Breast epithelium (tissue), 4 donors: ENCODE measurements around the gene TCF3. TPM values are rescaled to one million over a fixed set of nuclear protein-coding genes. Genes with fewer than 3 reads are reported as not detected.

ENCODE experiments used
- DNase-seq, 2 donors: peaks; one replicate each; pipeline ENCODE4 v3.0.0-alpha.2; 2019; ENCODE audit warnings: low spot score in 2 of 2
- H3K27ac ChIP-seq, 2 donors: fragments of 200-600 bp; sonication (generic) in 1 of 2; one replicate each; pipeline ENCODE4 v1.5.1; 2016 to 2019; ENCODE audit warnings: mild to moderate bottlenecking in 1 of 2
- H3K27me3 ChIP-seq, 2 donors: fragments of 200-600 bp; sonication (generic) in 1 of 2; one replicate each; pipeline versions ENCODE4 v1.5.1 to v1.6.0; 2017 to 2019; ENCODE audit warnings: control low read depth in 1 of 2, mild to moderate bottlenecking in 1 of 2
- H3K36me3 ChIP-seq: fragments of 200-600 bp; one replicate; pipeline ENCODE4 v1.5.1; 2019
- H3K4me1 ChIP-seq, 2 donors: fragments of 200-600 bp; sonication (generic); one replicate each; pipeline ENCODE4 v1.5.1; 2016 to 2019; ENCODE audit warnings: control low read depth in 1 of 2
- H3K4me3 ChIP-seq, 3 donors: fragments of 200-600 bp; sonication (generic); 1 replicate in 2 of 3; 2 replicates in 1 of 3; pipeline ENCODE4 v1.5.1; 2016 to 2019; ENCODE audit warnings: mild to moderate bottlenecking in 3 of 3, moderate library complexity in 2 of 3
- H3K9me3 ChIP-seq, 2 donors: fragments of 200-600 bp; sonication (generic) in 1 of 2; one replicate each; pipeline ENCODE4 v1.5.1; 2016 to 2019; ENCODE audit warnings: control low read depth in 1 of 2
- POLR2A ChIP-seq: fragments of 450-650 bp; IDR thresholded peaks from one replicate; pipeline ENCODE4 v1.6.1; 2016; ENCODE audit warnings: antibody characterized with exemption, mild to moderate bottlenecking, moderate library complexity
- POLR2AphosphoS5 ChIP-seq, 3 donors: sonication (generic); formaldehyde crosslinking; IDR thresholded peaks; one replicate each; pipeline ENCODE4 v1.6.1; 2017; ENCODE audit warnings: antibody characterized with exemption in 3 of 3
- intact Hi-C: fragments of 100-400 bp; cut with DNase I; formaldehyde crosslinking; loops from one replicate; pipeline ENCODE4 v1.15.1; 2023; ENCODE audit warnings: low total_unique reads
- total RNA-seq, 3 donors: library from RNA; depleted of rRNA; stranded (reverse); fragments of >200 nt; gene quantifications; one replicate each; pipeline ENCODE4 v1.1.0, GENCODE V29; 2016
- TF ChIP-seq, protein P1 (sequence below), 3 donors: fragments of 450-650 bp; IDR thresholded peaks; one replicate each; pipeline ENCODE4 v1.5.1; 2016 to 2017; ENCODE audit warnings: antibody characterized with exemption in 3 of 3, mild to moderate bottlenecking in 3 of 3, moderate library complexity in 3 of 3

Gene TCF3
- total RNA-seq, 3 donors from 2014 or later, result 38.6 to 45.3 (median 42.3) TPM

DNA sequence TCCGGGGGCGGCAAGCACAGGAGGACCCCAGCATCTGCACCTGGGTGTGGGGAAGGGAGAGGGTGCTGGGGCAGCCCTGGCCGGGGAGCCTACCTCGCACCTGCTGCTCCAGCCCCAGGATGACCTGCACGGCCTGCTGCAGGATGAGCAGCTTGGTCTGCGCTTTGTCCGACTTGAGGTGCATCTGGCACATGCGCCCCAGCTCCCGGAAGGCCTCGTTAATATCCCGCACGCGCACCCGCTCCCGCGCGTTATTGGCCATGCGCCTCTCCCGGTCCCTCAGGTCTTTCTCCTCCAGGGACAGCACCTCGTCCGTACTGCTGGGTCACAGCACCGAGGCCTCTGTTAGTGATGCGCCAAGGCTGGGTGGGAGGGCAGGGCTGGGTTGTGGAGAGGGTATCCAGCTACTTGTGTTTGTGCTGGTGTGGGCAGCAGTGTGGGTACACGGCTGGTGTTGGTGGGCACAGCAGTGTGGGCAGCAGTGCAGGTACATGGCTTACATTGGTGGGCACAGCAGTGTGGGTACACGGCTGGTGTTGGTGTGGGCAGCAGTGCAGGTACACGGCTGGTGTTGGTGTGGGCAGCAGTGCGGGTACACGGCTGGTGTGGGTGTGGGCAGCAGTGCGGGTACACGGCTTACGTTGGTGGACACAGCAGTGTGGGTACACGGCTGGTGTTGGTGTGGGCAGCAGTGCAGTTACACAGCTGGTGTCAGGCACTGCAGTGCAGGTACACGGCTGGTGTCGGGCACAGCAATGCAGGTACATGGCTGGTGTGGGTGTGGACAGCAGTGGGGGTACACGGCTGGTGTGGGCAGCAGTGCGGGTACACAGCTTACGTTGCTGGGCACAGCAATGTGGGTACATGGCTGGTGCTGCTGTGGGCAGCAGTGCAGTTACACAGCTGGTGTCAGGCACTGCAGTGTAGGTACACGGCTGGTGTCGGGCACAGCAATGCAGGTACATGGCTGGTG is 40.0 kb downstream of the TCF3 start:
- Histone ChIP-seq H3K36me3 (peaks cover 10% of the 10 kb centered on the region), H3K9me3 (no peaks in the 10 kb centered on the region), H3K27ac (no peak overlapping the region), H3K27me3 (no peaks in the 10 kb centered on the region), H3K4me1 (no peaks in the 10 kb centered on the region), H3K4me3 (no peak overlapping the region)
- intact Hi-C loops, result no loop called here
- no peak for TF ChIP-seq POLR2A
- TF ChIP-seq POLR2AphosphoS5 (IDR thresholded peaks at IDR 0.05), result no peak
- TF ChIP-seq, protein P1, sequence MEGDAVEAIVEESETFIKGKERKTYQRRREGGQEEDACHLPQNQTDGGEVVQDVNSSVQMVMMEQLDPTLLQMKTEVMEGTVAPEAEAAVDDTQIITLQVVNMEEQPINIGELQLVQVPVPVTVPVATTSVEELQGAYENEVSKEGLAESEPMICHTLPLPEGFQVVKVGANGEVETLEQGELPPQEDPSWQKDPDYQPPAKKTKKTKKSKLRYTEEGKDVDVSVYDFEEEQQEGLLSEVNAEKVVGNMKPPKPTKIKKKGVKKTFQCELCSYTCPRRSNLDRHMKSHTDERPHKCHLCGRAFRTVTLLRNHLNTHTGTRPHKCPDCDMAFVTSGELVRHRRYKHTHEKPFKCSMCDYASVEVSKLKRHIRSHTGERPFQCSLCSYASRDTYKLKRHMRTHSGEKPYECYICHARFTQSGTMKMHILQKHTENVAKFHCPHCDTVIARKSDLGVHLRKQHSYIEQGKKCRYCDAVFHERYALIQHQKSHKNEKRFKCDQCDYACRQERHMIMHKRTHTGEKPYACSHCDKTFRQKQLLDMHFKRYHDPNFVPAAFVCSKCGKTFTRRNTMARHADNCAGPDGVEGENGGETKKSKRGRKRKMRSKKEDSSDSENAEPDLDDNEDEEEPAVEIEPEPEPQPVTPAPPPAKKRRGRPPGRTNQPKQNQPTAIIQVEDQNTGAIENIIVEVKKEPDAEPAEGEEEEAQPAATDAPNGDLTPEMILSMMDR (IDR thresholded peaks at IDR 0.05), result no peak
- DNase-seq, result no peak

DNA sequence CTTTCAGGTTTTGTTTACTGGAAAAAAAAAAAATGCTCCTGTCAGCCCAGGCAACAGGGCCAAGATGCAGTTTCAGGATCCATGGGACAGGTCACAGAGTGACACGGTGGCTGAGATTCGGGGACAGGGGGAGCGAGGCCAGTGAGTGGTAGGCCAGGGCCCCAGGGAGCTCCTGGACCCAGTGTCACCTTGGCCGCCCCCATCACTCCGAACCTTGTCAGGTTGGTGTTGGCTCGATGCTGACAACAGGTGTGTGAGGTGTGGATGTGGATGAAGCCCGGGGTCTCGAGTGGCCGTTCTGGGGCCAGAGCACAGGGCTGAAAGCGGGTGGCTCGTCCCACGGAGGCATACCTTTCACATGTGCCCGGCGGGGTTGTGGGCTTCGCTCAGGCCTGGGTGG is 41.1 kb downstream of the TCF3 start:
- Histone ChIP-seq H3K36me3 (peaks cover 10% of the 10 kb centered on the region), H3K27me3 (no peaks in the 10 kb centered on the region), H3K27ac (no peak overlapping the region), H3K4me3 (no peak overlapping the region), H3K4me1 (peaks cover 0 to under 1% of the 10 kb centered on the region in 2 donors), H3K9me3 (no peaks in the 10 kb centered on the region)
- intact Hi-C loops, result no loop called here
- no peak for TF ChIP-seq POLR2AphosphoS5 (IDR thresholded peaks at IDR 0.05)
- no peak for TF ChIP-seq POLR2A
- TF ChIP-seq, protein P1 (IDR thresholded peaks at IDR 0.05), result no peak
- no peak for DNase-seq

DNA sequence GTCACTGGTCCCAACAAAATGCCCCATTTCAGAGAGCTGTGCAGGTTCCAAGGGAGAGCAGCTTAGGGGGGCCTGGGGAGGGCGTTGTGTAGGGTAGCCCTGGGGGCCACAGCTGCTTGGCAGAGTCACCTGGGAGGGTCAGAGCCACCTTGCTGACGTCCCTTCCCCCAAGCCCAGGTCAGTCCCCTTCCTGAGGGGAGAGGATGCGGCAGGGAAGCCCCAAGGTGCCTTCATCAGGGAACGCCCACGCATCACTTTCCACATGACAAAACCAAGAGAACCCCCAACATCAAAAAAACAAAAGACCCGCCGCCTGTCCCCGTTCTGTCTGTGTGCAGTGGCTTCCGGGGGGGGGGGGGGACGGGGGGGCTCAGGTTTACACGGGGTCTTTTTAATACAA is 41.8 kb downstream of the TCF3 start:
- intact Hi-C loops, result no loop called here
- peaks cover 10% of the 10 kb centered on the region for H3K36me3 ChIP-seq
- no peaks in the 10 kb centered on the region for H3K9me3 ChIP-seq
- H3K4me1 ChIP-seq, result peaks cover 0 to 5% of the 10 kb centered on the region in 2 donors
- H3K27ac ChIP-seq, result no peak overlapping the region
- no peaks in the 10 kb centered on the region for H3K27me3 ChIP-seq
- no peak for TF ChIP-seq POLR2A
- TF ChIP-seq, protein P1 (IDR thresholded peaks at IDR 0.05), result no peak
- TF ChIP-seq POLR2AphosphoS5 (IDR thresholded peaks at IDR 0.05), result no peak
- no peak overlapping the region for H3K4me3 ChIP-seq
- no peak for DNase-seq

DNA sequence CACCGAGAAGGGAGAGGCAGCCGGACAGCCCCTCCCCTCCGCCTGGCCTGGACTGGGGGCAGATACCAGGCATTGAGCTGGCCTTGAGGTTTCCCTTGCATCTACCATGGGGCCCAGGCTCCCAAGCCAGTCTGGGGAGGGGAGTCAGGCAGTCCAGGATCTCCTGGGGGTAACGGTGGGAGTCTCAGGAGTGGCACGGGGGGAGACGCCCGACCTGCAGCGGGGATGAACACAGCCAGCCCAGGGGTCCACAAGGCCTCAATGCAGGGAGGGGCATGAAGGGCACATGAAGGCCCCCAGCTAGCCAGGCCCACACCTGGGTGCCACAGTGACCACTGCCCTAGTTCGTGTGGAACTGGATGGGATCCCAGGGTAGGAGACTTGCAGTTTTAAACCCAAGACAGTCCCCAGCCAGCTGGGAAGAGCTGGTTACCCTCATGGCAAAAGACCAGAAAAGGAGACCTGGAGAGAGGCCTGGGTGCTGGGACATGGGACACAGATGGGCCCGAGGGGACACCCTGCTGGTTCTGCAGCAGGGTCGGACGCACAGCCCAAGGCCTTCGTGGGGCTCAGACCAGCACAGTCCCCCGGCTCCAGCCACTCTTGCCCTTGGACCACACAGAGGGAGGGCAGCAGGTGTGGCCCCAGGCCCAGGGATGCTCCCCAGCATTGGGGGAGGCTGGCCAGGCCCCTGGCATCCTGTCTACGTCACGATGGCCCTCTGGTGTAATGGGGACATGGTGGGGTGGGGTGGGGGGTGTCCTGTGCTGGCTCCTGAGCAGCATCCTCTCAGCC is 42.5 kb downstream of the TCF3 start:
- Histone ChIP-seq H3K4me3 (no peak overlapping the region), H3K36me3 (peaks cover 3% of the 10 kb centered on the region), H3K27ac (no peak overlapping the region), H3K27me3 (no peaks in the 10 kb centered on the region), H3K9me3 (no peaks in the 10 kb centered on the region), H3K4me1 (peaks cover 0 to 5% of the 10 kb centered on the region in 2 donors)
- no peak for DNase-seq
- TF ChIP-seq POLR2AphosphoS5 (IDR thresholded peaks at IDR 0.05) (no peak), POLR2A (no peak)
- TF ChIP-seq, protein P1 (IDR thresholded peaks at IDR 0.05), result no peak
- intact Hi-C loops, result no loop called here

DNA sequence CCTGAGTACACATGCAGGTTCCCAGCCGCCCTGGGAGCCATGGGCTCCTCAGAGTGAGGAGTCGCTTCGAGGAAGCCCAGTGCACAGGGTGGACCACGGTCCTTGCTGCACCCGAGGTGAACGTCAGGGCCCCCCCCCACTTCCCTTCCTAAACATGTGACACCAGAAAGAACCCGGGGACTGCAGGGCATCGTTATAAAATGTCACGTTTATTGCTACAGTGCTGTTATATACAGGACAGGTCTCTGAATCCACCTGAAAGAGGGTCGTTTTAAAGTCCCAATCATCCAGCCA is 43.4 kb downstream of the TCF3 start:
- Histone ChIP-seq H3K9me3 (no peaks in the 10 kb centered on the region), H3K36me3 (no peaks in the 10 kb centered on the region), H3K27me3 (no peaks in the 10 kb centered on the region), H3K4me1 (peaks cover 0 to 10% of the 10 kb centered on the region in 2 donors), H3K27ac (no peak overlapping the region), H3K4me3 (no peak overlapping the region)
- DNase-seq, result no peak
- intact Hi-C loops, result no loop called here
- TF ChIP-seq POLR2A, result no peak
- TF ChIP-seq, protein P1 (IDR thresholded peaks at IDR 0.05), result no peak
- no peak for TF ChIP-seq POLR2AphosphoS5 (IDR thresholded peaks at IDR 0.05)
